WTC11 (cell line): Measurements from ENCODE around the gene VWA2. TPM values are rescaled to one million over a fixed set of nuclear protein-coding genes. Genes with fewer than 3 reads are reported as not detected.

ENCODE experiments used
- ATAC-seq: fragments of 200-7000 bp; cut with Tn5 transposase; 2 replicates; pipeline ENCODE4 v1.10.0; 2021; ENCODE audit warnings: mild to moderate bottlenecking, moderate library complexity
- CTCF ChIA-PET: fragments of 300-600 bp; sonication (Branson Sonifier 250); formaldehyde crosslinking; loops from one replicate; lab custom pipeline; 2021; ENCODE audit warnings: antibody characterized with exemption; lab: Charles Lee
- POLR2A ChIA-PET: fragments of 350-600 bp; sonication (Branson Sonifier 250); formaldehyde crosslinking; loops from one replicate; lab custom pipeline; 2021; ENCODE audit warnings: antibody characterized with exemption; lab: Charles Lee
- DNase-seq: peaks from one replicate; pipeline ENCODE4 v3.0.0; 2021; ENCODE audit warnings: low spot score
- H3K27ac Mint-ChIP-seq: 2 replicates; pipeline ENCODE4 v1.8.0; 2021; ENCODE audit warnings: mixed read lengths
- H3K27me3 Mint-ChIP-seq: 2 replicates; pipeline ENCODE4 v1.8.0; 2021; ENCODE audit warnings: low read depth, mild to moderate bottlenecking, moderate library complexity, mixed read lengths
- H3K36me3 Mint-ChIP-seq: 2 replicates; pipeline ENCODE4 v1.8.0; 2021; ENCODE audit warnings: mixed read lengths
- H3K4me1 Mint-ChIP-seq: 2 replicates; pipeline ENCODE4 v1.8.0; 2022; ENCODE audit warnings: mixed read lengths
- H3K4me3 Mint-ChIP-seq: 2 replicates; pipeline ENCODE4 v1.8.0; 2021; ENCODE audit warnings: mild to moderate bottlenecking, moderate library complexity, mixed read lengths
- H3K9me3 Mint-ChIP-seq: 2 replicates; pipeline ENCODE4 v1.8.0; 2021; ENCODE audit warnings: mixed read lengths
- FOXP1 ChIP-seq: sonication (generic); formaldehyde crosslinking; IDR thresholded peaks from 2 replicates; pipeline ENCODE4 v1.8.0; 2022; ENCODE audit warnings: missing genetic modification reagents, mild to moderate bottlenecking, moderate library complexity, borderline replicate concordance
- PRDM15 ChIP-seq: sonication (generic); formaldehyde crosslinking; IDR thresholded peaks from 2 replicates; pipeline ENCODE4 v1.8.0; 2022; ENCODE audit warnings: missing genetic modification reagents
- ZNF317 ChIP-seq: sonication (generic); formaldehyde crosslinking; IDR thresholded peaks from 2 replicates; pipeline ENCODE4 v1.8.1; 2023; ENCODE audit warnings: low read depth, mild to moderate bottlenecking, moderate library complexity, missing genetic modification reagents, borderline replicate concordance
- total RNA-seq: library from RNA; stranded (reverse); gene quantifications from 3 replicates; pipeline ENCODE4 v1.2.3, GENCODE V29; 2021
- TF ChIP-seq, protein P1 (sequence below): sonication (generic); formaldehyde crosslinking; IDR thresholded peaks from 2 replicates; pipeline ENCODE4 v1.8.0; 2023; ENCODE audit warnings: missing genetic modification reagents, mild to moderate bottlenecking, borderline replicate concordance
- TF ChIP-seq, protein P2 (sequence below): fragments of 250-450 bp; sonication (Bioruptor Pico); IDR thresholded peaks from 2 replicates; pipeline ENCODE4 v1.9.0; 2021; ENCODE audit warnings: moderate library complexity, mild to moderate bottlenecking, inconsistent platforms, borderline replicate concordance
- TF ChIP-seq, protein P3 (sequence below): sonication (generic); formaldehyde crosslinking; IDR thresholded peaks from 2 replicates; pipeline ENCODE4 v1.8.1; 2023; ENCODE audit warnings: mild to moderate bottlenecking, missing genetic modification reagents, borderline replicate concordance

Gene VWA2
- total RNA-seq, 1 experiment from 2014 or later, result 2.1 TPM

DNA sequence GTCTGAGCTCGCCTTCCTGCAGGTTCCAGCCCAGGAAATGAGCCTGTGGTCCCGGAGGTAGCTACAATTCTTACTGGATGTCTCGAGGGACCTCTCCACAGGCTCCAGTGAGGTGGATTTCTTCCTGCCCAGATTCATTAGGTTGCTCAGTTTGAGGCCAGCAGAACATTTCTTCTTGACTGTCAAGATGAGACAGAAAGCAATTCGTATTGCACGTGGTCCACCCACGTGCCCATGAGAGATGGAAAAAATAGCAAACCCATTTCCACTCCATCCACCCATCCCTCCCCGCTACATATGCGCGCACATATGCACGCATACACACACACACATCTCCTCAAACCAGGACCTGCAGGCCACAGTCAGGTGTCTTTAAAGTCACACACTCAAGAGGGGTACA is 68.7 kb downstream of the VWA2 start:
- H3K27ac Mint-ChIP-seq, result no peak overlapping the region
- CTCF ChIA-PET, result interaction anchor here (2.5 kb wide), 1 partner anchor 151 kb away, joined by 9 read pairs; no protein-coding TSS in a partner anchor
- H3K9me3 Mint-ChIP-seq, result no peaks in the 10 kb centered on the region
- no peak for ATAC-seq
- H3K4me3 Mint-ChIP-seq, result no peak overlapping the region
- no peak for DNase-seq
- no peaks in the 10 kb centered on the region for H3K36me3 Mint-ChIP-seq
- TF ChIP-seq PRDM15 (no peak), FOXP1 (CRISPR knock-in tag) (no peak)
- TF ChIP-seq, protein P1, sequence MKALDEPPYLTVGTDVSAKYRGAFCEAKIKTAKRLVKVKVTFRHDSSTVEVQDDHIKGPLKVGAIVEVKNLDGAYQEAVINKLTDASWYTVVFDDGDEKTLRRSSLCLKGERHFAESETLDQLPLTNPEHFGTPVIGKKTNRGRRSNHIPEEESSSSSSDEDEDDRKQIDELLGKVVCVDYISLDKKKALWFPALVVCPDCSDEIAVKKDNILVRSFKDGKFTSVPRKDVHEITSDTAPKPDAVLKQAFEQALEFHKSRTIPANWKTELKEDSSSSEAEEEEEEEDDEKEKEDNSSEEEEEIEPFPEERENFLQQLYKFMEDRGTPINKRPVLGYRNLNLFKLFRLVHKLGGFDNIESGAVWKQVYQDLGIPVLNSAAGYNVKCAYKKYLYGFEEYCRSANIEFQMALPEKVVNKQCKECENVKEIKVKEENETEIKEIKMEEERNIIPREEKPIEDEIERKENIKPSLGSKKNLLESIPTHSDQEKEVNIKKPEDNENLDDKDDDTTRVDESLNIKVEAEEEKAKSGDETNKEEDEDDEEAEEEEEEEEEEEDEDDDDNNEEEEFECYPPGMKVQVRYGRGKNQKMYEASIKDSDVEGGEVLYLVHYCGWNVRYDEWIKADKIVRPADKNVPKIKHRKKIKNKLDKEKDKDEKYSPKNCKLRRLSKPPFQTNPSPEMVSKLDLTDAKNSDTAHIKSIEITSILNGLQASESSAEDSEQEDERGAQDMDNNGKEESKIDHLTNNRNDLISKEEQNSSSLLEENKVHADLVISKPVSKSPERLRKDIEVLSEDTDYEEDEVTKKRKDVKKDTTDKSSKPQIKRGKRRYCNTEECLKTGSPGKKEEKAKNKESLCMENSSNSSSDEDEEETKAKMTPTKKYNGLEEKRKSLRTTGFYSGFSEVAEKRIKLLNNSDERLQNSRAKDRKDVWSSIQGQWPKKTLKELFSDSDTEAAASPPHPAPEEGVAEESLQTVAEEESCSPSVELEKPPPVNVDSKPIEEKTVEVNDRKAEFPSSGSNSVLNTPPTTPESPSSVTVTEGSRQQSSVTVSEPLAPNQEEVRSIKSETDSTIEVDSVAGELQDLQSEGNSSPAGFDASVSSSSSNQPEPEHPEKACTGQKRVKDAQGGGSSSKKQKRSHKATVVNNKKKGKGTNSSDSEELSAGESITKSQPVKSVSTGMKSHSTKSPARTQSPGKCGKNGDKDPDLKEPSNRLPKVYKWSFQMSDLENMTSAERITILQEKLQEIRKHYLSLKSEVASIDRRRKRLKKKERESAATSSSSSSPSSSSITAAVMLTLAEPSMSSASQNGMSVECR (CRISPR knock-in tag), result no peak
- TF ChIP-seq, all 79 proteins: peak for 0
- Mint-ChIP-seq H3K27me3 (0 out of 2 replicates have a peak, but pooled peaks cover 3% of the 10 kb centered on the region), H3K4me1 (peaks cover 5% of the 10 kb centered on the region)
- POLR2A ChIA-PET, result no interaction called here

GRCh38 chr10:114308531-114309363 is 69.7 kb downstream of the VWA2 start:
- H3K4me1 Mint-ChIP-seq, result peaks cover 5% of the 10 kb centered on the region
- no peaks in the 10 kb centered on the region for H3K9me3 Mint-ChIP-seq
- ATAC-seq (no peak), DNase-seq (no peak)
- ChIA-PET CTCF (no interaction called here), POLR2A (interaction anchor here (0.6 kb wide), 1 partner anchor 81 kb away, joined by 9 read pairs; no protein-coding TSS in a partner anchor)
- H3K27me3 Mint-ChIP-seq, result 0 out of 2 replicates have a peak, but pooled peaks cover 3% of the 10 kb centered on the region
- TF ChIP-seq, protein P2, sequence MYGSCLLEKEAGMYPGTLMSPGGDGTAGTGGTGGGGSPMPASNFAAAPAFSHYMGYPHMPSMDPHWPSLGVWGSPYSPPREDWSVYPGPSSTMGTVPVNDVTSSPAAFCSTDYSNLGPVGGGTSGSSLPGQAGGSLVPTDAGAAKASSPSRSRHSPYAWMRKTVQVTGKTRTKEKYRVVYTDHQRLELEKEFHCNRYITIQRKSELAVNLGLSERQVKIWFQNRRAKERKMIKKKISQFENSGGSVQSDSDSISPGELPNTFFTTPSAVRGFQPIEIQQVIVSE (CRISPR knock-in tag), result no peak
- TF ChIP-seq, protein P3, sequence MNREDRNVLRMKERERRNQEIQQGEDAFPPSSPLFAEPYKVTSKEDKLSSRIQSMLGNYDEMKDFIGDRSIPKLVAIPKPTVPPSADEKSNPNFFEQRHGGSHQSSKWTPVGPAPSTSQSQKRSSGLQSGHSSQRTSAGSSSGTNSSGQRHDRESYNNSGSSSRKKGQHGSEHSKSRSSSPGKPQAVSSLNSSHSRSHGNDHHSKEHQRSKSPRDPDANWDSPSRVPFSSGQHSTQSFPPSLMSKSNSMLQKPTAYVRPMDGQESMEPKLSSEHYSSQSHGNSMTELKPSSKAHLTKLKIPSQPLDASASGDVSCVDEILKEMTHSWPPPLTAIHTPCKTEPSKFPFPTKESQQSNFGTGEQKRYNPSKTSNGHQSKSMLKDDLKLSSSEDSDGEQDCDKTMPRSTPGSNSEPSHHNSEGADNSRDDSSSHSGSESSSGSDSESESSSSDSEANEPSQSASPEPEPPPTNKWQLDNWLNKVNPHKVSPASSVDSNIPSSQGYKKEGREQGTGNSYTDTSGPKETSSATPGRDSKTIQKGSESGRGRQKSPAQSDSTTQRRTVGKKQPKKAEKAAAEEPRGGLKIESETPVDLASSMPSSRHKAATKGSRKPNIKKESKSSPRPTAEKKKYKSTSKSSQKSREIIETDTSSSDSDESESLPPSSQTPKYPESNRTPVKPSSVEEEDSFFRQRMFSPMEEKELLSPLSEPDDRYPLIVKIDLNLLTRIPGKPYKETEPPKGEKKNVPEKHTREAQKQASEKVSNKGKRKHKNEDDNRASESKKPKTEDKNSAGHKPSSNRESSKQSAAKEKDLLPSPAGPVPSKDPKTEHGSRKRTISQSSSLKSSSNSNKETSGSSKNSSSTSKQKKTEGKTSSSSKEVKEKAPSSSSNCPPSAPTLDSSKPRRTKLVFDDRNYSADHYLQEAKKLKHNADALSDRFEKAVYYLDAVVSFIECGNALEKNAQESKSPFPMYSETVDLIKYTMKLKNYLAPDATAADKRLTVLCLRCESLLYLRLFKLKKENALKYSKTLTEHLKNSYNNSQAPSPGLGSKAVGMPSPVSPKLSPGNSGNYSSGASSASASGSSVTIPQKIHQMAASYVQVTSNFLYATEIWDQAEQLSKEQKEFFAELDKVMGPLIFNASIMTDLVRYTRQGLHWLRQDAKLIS (CRISPR knock-in tag), result no peak
- no peak for TF ChIP-seq ZNF317 (CRISPR knock-in tag)
- no peak overlapping the region for H3K27ac Mint-ChIP-seq
- no peaks in the 10 kb centered on the region for H3K36me3 Mint-ChIP-seq
- no peak overlapping the region for H3K4me3 Mint-ChIP-seq
